PC-3 (cell line): ENCODE data around the gene HACD4.

Source experiments
- EZH2 ChIP-seq: fragments of 300-600 bp; sonication (generic); IDR thresholded peaks from one replicate; pipeline ENCODE4 v1.6.1; 2017; ENCODE audit warnings: antibody characterized with exemption, mild to moderate bottlenecking, low read length; ENCODE audit not compliant: unreplicated experiment
- EZH2phosphoT487 ChIP-seq: fragments of 300-600 bp; sonication (generic); IDR thresholded peaks from 2 replicates; pipeline ENCODE4 v1.6.1; 2018; ENCODE audit warnings: mild to moderate bottlenecking, antibody characterized with exemption, low read length, borderline replicate concordance
- TF ChIP-seq, protein P1 (sequence below): fragments of 300-600 bp; sonication (generic); conservative IDR thresholded peaks from 2 replicates; pipeline ENCODE4 v1.5.1; 2017; ENCODE audit warnings: antibody characterized with exemption, low read depth, mild to moderate bottlenecking, low read length

GRCh38 chr9:20989923-20990341, 41.5 kb downstream of the HACD4 start:
- TF ChIP-seq EZH2 (no peak), EZH2phosphoT487 (no peak)
- TF ChIP-seq, protein P1, sequence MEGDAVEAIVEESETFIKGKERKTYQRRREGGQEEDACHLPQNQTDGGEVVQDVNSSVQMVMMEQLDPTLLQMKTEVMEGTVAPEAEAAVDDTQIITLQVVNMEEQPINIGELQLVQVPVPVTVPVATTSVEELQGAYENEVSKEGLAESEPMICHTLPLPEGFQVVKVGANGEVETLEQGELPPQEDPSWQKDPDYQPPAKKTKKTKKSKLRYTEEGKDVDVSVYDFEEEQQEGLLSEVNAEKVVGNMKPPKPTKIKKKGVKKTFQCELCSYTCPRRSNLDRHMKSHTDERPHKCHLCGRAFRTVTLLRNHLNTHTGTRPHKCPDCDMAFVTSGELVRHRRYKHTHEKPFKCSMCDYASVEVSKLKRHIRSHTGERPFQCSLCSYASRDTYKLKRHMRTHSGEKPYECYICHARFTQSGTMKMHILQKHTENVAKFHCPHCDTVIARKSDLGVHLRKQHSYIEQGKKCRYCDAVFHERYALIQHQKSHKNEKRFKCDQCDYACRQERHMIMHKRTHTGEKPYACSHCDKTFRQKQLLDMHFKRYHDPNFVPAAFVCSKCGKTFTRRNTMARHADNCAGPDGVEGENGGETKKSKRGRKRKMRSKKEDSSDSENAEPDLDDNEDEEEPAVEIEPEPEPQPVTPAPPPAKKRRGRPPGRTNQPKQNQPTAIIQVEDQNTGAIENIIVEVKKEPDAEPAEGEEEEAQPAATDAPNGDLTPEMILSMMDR, result no peak
